ENCODE measurements around the gene SEC22A.

SEC22A gene

DNA sequence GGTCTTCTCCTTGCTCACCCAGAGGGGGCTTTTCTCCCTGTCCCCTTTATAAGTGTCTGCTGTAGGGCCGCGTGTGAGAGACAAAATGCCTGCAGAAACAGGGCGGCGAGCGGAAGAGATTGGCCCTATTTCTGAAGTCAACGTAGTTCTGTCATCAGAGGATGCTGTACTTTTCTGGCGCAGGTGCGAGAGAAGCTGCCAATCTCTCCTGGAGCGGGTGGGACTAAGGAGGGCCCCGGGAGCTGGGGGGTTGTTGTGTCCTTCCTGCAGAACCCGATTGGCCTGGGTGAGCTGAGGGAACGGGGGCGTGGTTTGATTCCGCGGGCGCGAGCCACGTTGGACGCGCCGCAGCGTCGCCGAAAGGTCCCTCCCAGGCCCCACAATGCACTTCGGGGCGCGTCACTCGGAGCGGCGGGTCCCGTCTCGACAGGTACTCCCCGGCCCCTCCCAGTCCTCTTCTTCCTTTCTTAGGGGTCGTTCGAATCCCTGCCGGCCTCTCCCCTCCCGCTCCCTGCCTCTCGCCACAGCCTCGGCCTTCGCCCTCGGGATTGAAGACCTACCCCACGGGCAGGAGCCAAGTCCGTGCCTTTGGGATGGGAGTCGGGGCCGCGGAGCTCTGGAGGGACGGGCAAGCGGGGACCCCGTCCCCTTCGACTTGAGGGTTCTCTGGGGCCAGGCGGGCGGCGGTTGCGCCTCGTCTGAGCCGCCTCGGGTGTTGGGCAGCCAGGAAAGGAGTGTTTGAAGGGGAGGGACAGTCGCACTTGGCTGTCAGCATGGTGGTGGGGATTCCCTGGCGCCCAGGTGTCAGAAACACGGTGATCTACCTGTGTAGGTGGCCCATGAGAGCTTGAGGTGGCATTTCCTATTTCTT is at the start of gene SEC22A:
TSS of gene SEC22A (plus strand) at position 387 of the 871 bp plus-strand sequence. CDS start 7,275 bp downstream, outside the sequence.
- peak; percentile 95 for DNase-seq

- peak; percentile 37 for DNase-seq
Observed at GRCh38 chr3:123152687-123153086, 49.1 kb upstream of the SEC22A start.

GRCh38 chr3:123153125-123154019 is 48.4 kb upstream of the SEC22A start:
- peak; percentile 11 for DNase-seq

GRCh38 chr3:123154020-123154985 is 47.4 kb upstream of the SEC22A start:
- peak; percentile 43 for DNase-seq

- DNase-seq, result peak; percentile 35
Observed at GRCh38 chr3:123155471-123156011, 46.2 kb upstream of the SEC22A start.

GRCh38 chr3:123156276-123156995 is 45.3 kb upstream of the SEC22A start:
- peak; percentile 42 for DNase-seq

- peak; percentile 47 for DNase-seq
Observed at GRCh38 chr3:123157209-123157597, 44.5 kb upstream of the SEC22A start.

- peak; percentile 21 for DNase-seq
Observed at GRCh38 chr3:123157598-123158287, 44.0 kb upstream of the SEC22A start.

- DNase-seq, result peak; percentile 24
Observed at GRCh38 chr3:123158330-123158729, 43.4 kb upstream of the SEC22A start.

- peak; percentile 38 for DNase-seq
Observed at GRCh38 chr3:123158899-123159390, 42.8 kb upstream of the SEC22A start.

- DNase-seq, result peak; percentile 21
Observed at GRCh38 chr3:123159926-123160635, 41.7 kb upstream of the SEC22A start.

GRCh38 chr3:123161167-123161566 is 40.6 kb upstream of the SEC22A start:
- peak; percentile 37 for DNase-seq

GRCh38 chr3:123163141-123163540 is 38.6 kb upstream of the SEC22A start:
- DNase-seq, result peak; percentile 42

DNA sequence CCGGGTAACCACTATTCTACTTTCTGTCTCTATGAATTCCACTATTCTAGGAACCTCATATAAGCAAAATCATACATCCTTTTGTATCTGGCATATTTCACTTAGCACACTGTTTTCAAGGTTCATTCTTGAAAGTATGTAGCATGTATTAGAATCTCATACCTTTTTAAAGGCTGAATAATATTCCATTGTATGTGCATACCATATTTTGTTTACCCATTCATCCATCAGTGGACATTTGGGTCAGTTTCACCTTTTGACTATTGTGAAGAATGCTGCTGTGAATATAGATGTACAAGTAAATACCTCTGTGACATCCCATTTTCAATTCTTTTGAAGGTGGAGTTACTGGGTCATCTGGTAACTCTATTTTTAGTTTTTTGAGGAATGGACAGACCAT is 36.6 kb upstream of the SEC22A start:
- no peak for DNase-seq

DNA sequence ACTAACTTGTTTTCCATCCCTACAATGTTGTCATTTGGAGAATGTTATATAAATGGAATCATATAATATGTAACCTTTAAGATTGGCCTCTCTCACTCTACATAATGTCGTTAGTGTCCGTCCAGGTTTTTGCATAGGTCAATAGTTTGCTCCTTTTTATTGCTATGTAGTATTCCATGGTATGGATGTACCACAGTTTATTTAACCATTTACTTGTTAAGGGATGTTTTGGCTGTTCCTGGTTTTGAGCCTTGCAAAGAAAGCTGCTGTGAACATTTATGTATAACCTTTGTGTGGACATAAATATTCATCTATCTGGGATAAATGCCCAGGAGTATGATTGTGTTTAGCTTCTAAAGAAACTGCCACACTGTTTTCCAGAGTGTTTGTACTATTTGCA is 34.1 kb upstream of the SEC22A start:
- DNase-seq, result no peak

DNA sequence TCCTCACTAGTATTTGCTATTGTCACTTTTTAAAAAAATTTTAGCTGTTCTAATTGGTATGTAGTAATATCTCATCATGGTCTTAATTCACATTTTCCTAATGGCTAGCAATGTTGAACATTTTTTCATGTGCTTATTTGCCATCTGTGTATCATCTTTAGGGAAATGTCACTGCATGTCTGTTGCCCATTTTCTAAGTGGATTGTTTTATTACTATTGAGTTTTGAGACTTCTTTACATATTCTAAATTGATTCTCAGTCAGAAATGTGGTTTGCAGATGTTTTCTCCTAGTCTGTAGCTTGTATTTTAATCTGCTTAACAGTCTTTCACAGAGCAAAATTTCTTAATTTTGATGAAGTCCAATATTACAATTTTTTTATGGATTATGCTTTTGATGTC is 33.6 kb upstream of the SEC22A start:
- DNase-seq, result no peak

DNA sequence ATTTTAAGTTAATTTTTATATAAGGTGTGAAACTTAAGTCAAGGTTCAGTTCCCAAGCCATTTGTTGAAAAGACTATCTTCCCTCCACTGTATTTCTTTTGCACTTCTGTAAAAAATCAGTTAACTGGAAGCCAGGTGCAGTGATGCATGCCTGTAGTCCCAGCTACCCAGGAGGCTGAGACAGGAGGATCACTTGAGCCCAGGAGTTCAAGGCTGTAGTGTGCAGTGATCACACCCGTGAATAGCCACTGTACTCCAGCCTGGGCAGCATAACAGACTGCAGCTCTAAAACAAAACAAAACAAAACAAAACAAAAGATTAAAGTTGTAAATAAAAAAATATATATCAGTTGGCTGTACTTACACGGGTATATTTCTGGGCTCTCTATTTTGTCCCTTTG is 33.1 kb upstream of the SEC22A start:
- no peak for DNase-seq

DNA sequence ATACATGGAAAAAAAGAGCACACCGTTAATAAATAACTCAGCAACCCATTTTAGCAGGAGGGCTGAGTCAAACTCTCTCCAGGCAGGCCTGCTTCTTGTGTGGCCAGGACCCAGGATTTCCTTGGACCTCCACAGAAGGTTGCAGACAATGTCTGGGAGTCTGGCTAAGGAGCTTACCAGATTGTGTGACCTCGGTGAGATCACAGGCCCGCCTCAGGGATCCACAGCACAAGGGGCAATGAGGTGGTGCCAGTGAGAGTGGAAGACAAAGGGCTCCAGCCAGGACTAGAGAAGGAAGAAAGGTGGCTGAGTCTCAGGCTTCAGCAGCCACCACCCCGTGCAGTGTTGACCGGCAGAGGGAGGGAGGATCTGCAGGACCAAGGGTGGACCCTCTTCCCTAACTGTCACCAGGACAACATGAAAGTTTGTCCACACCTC is 32.2 kb upstream of the SEC22A start:
- no peak for DNase-seq

- DNase-seq, result no peak
Observed at GRCh38 chr3:123169930-123170329, 31.8 kb upstream of the SEC22A start.

GRCh38 chr3:123180791-123181190 is 21.0 kb upstream of the SEC22A start:
- DNase-seq, result no peak

Measured in activated CD8-positive, alpha-beta memory T cell treated with anti-CD3 and anti-CD28 coated beads for 24 hours (primary cell).